Mononuclear cell (primary cell): ENCODE results near the gene SAA4. TPM values are rescaled to one million over a fixed set of nuclear protein-coding genes. Genes with fewer than 3 reads are reported as not detected.
"Not testable (repeated sequence)": the region's sequence is repeated elsewhere in the genome, so short reads cannot be mapped to it uniquely, and the experiment has no call there.

Source experiments
- H3K27me3 ChIP-seq: 2 replicates; pipeline ENCODE4 v1.6.0; 2011; ENCODE audit warnings: low read length, control low read depth; ENCODE audit not compliant: insufficient read depth
- H3K4me1 ChIP-seq: 2 replicates; pipeline ENCODE4 v1.5.1; 2011; ENCODE audit warnings: mild to moderate bottlenecking, low read length, control low read depth; ENCODE audit not compliant: insufficient read depth
- H3K4me3 ChIP-seq: 2 replicates; pipeline ENCODE4 v1.5.1; 2011; ENCODE audit warnings: mild to moderate bottlenecking, low read length, moderate library complexity
- H3K9me3 ChIP-seq: 2 replicates; pipeline ENCODE4 v1.5.1; 2011; ENCODE audit warnings: low read depth, mild to moderate bottlenecking, control low read depth, low read length
- total RNA-seq: library from RNA; depleted of rRNA; stranded (reverse); fragments of >200 nt; gene quantifications from one replicate; pipeline ENCODE4 v1.2.3, GENCODE V29; 2012

The SAA4 gene
- total RNA-seq, 1 donor = not detected

DNA sequence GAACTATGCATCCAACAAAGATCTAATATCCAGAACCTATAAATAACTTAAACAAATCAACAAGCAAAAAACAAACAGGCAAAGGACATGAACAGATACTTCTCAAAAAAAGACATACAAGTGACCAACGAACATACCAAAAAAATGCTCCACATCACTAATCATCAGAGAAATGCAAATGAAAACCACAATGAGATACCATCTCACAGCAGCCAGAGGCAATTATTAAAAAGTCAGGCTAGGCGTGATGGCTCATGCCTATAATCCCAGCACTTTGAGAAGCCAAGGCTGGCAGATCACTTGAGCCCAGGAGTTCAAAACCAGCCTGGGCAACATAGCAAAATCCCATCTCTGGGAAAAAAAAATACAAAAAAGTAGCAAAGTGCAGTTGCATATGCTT, 10.7 kb downstream of the SAA4 start:
- H3K4me3 ChIP-seq = no peak overlapping the region
- H3K4me1 ChIP-seq = peaks cover 7% of the 10 kb centered on the region
- no peaks in the 10 kb centered on the region for H3K9me3 ChIP-seq
- no peaks in the 10 kb centered on the region for H3K27me3 ChIP-seq

DNA sequence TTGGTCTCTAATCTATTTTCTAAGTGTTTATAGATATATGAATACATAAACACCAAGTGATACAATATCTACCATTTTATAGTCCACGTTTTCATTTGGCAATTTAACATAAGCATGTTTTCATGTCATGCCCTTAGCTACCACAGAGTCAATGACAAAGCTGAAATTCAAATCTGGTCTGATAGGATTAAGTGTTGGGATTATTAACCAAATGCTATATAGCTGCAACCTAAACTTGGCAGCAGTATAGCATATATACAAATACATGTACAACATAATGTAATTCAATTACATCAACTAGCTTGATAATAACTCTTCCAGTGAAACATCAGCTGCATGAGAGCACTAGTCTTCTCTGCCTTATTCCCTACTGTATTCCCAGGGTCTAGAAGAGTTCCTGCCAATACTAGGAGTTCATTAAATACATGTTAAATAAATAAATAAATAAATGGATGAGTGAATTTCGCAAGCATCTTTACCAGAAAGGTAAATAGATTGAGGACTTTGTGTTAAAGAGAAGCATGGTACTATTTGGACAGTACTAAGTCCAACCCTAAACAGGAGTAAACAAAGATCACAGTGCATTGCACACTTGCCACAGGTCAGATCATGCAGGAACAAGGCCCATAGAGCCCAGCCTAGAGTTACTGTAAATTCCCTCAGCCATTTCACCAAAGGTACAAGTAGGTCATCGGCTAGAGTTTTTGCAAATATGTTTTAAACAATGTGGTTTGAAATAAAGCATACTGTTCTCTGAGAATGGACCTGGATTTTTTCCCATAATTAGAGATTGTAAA, 12.8 kb downstream of the SAA4 start:
- Histone ChIP-seq H3K4me3 (no peak overlapping the region), H3K9me3 (no peaks in the 10 kb centered on the region), H3K27me3 (no peaks in the 10 kb centered on the region), H3K4me1 (no peaks in the 10 kb centered on the region)

DNA sequence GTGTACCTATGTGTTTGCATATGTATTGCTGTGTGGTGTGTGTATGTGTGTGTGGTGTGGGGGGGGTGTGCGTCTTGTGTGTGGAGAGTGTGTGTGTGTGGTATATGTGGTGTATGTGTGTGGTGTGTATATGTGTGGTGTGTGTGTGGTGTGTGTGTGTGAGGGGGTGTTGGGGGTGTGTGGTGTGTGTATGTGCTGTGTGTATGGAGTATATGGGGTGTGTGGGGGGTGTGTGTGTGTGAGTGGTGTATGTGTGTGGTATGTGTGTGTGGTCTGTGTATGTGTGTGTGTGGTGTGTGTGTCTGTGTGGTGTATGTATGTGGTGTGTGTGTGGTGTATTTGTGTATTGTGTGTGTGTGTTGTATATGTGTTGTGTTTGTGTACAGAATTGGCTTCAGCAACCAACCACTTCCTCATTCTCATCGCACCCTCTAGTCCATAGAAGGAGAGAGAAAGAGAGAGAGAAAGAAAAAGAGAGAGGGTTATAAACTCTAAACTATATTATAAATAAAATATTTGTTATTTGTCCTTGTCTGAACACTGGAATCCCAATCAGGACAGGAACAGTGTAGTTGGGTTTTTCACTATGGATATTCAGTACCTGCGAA, 13.7 kb downstream of the SAA4 start:
- no peaks in the 10 kb centered on the region for H3K4me1 ChIP-seq
- H3K4me3 ChIP-seq = no peak overlapping the region
- no peaks in the 10 kb centered on the region for H3K9me3 ChIP-seq
- H3K27me3 ChIP-seq = peaks cover 4% of the 10 kb centered on the region

DNA sequence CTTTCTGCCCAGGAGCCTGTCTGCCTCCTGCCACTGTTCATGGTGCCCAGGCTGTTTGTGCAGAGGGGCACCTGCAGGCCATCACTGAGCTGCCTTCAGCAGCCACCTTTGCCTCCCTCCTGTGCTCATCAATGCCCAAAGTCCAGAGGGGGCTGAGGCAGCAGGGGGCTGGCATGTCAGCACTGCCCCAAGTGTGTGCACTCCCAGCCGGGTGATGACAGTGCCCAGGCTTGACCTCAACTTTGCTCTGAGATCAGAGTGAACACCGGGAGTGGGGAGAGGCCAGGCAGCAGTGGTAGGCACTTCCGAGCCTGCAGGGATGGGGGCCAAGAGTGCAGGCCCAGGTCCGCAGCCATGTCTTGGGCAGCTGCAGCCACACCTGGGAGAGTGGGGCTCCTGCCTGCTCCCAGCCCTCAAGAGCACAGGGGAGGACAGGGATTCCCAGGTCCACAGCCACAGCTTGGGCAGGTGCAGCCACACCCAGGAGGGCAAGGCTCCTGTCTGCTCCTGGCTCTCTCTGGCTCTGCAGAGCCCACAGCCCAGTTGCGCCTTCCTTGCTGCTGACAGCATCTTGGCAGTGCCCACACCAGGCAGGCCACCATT, 15.2 kb downstream of the SAA4 start:
- H3K9me3 ChIP-seq = no peaks in the 10 kb centered on the region
- no peaks in the 10 kb centered on the region for H3K4me1 ChIP-seq
- peaks cover 8% of the 10 kb centered on the region for H3K27me3 ChIP-seq
- no peak overlapping the region for H3K4me3 ChIP-seq

DNA sequence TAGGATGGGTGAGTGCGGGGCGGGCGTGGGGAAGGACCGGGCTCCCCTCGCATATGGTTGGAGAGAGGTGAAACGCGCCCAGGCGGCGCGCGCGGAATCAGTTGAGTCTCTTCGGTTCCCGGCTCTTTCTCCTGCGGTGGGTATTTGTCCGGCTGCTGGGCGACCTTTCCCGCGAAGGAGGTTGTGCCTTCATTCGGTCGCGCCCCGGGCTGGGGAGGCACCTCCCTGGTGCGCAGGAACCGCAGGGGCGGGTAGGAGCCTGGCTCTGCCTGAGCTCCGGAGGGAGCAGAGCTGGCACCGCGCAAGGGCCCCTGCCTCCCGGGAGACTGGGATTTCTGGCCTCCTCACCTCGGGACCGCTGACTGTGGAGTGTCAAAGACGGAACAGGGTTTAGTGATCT, 27.5 kb downstream of the SAA4 start:
- peaks cover 29% of the 10 kb centered on the region for H3K27me3 ChIP-seq
- no peaks in the 10 kb centered on the region for H3K4me1 ChIP-seq
- H3K9me3 ChIP-seq = no peaks in the 10 kb centered on the region
- H3K4me3 ChIP-seq = no peak overlapping the region

DNA sequence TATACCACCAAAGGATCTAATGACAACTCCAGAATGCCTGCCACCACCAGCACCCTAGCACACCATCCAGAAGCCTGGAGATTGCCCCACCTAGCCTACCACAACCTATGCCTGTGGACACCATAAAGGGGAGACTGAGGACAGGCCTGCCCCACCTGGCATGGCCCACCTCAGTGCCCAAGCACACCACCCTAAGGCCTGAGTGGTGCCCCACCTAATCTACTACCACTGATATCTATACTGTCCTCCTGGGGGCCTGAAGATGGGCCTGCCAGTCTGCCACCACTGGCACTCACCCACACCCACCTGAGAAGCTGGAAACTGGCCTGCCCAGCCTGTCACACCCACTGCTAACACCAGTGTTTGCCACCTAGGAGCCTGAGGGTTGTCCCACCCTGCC, 31.8 kb downstream of the SAA4 start:
- H3K9me3 ChIP-seq = no peaks in the 10 kb centered on the region
- peaks cover 32% of the 10 kb centered on the region for H3K27me3 ChIP-seq
- no peak overlapping the region for H3K4me3 ChIP-seq
- H3K4me1 ChIP-seq = no peaks in the 10 kb centered on the region

DNA sequence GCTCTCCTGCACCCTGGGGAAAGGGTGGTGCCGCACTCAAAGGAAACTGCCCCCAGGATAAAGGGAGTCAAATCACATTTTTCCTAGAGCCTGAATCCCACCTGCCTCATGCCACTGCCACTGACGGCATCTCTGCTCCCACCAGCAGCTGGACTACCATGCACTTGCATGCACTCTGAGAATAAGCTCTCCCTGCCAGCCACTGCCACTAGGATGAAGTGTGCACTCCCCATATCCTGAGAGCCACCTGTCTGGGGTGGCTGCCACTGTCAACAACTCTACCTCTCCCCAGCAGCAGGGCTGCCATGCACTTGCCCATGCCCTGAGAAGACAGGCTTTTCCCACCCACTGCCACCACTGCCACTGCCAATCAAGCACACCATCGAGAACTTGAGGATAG, 32.4 kb downstream of the SAA4 start:
- Histone ChIP-seq H3K4me3 (no peak overlapping the region), H3K27me3 (peaks cover 27% of the 10 kb centered on the region), H3K4me1 (no peaks in the 10 kb centered on the region), H3K9me3 (no peaks in the 10 kb centered on the region)

DNA sequence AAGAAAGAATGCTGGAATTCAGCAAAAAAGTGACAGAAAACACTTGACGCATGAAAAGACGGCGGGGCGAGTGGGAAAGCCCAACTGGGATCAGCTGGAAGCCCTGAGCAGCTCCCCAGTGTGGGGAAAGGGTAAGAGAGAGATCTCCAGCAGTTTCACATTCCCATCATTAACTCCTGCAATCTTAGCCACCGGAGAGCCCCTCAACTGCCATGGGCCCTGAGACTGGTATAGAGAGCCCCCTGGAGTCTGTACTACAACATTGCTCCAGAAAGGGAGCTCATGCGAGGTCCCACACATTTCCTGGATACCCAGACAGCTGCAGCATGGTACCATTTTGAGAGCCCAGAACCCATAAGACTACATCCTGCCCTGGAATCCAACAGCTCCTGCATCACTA, 32.9 kb downstream of the SAA4 start:
- H3K4me1 ChIP-seq = no peaks in the 10 kb centered on the region
- peaks cover 22% of the 10 kb centered on the region for H3K27me3 ChIP-seq
- H3K4me3 ChIP-seq = no peak overlapping the region
- no peaks in the 10 kb centered on the region for H3K9me3 ChIP-seq

DNA sequence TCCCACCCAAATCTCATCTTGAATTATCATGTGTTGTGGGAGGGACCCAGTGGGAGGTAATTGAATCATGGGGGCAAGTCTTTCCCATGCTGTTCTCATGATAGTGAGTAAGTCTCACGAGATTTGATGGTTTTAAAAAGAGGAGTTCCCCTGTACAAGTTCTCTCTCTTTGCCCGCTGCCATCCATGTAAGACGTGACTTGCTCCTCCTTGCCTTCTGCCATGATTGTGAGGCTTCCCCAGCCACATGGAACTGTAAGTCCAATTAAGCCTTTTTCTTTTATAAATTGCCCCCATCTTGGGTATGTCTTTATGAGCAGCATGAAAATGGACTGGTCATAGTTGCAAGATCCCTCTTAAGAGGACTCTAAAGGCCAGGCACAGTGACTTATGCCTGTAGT, 38.9 kb downstream of the SAA4 start:
- H3K27me3 ChIP-seq, H3K4me1 ChIP-seq, H3K9me3 ChIP-seq, H3K4me3 ChIP-seq: not testable (repeated sequence)

DNA sequence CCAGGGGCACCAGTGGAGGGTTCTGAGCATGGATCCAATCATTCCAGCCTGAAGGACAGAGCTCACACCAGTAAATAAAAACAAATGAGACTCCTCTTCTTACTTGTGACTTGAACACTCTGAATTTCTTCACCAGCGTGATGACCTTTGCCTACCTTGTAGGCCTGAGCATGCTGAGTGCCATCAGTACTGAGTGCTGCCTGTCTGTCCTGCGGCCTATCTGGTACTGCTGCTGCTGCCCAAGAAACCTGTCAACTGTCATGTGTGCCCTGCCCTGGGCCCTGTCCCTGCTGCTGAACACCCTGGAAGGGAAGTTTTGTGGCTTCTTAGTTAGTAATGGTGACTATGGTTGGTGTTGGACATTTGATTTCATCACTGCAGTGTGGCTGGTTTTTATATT, 40.1 kb downstream of the SAA4 start:
- Histone ChIP-seq H3K27me3 (peaks cover 3% of the 10 kb centered on the region), H3K9me3 (no peaks in the 10 kb centered on the region), H3K4me1 (no peaks in the 10 kb centered on the region), H3K4me3 (no peak overlapping the region)

DNA sequence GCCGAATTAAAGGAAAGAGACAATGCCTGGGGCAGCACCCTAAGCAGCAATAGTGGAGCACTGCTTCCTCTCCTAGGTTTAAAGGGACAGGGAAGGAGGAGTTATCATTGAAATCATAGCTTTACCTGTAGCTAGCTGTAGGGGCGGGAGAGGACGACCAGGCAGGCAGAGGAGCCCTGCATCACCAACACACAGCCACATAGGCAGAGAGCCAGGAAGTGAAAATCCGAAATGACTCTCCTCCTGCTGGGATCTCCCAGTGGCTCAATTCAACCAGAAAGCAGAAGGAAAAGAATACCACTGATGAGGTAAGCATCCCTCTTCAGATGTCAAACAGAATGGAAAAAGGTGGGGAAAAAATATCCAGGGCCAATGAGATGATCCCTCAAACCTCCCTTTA, 43.6 kb downstream of the SAA4 start:
- H3K9me3 ChIP-seq = no peaks in the 10 kb centered on the region
- H3K4me1 ChIP-seq = peaks cover 4% of the 10 kb centered on the region
- no peak overlapping the region for H3K4me3 ChIP-seq
- peaks cover under 1% of the 10 kb centered on the region for H3K27me3 ChIP-seq

DNA sequence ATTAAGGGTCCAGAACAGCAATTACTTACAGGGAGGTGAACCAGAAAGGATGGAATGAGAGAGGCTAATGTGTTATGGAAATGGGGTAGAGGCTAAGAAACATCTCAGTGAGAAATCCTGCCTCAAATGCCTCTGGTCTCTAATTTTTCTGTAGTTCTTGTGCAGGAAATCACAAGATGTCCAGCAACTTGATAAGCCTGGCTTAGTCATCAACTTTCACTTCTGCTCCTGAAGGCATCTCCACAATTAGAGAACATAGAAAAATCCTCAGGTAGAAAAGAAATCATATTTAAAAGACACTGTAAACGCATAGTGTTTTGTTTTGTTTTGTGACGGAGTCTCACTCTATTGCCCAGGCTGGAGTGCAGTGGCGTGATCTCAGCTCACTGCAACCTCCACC, 45.2 kb downstream of the SAA4 start:
- Histone ChIP-seq H3K4me3 (no peak overlapping the region), H3K4me1 (peaks cover 4% of the 10 kb centered on the region), H3K9me3 (no peaks in the 10 kb centered on the region), H3K27me3 (peaks cover 13% of the 10 kb centered on the region)

DNA sequence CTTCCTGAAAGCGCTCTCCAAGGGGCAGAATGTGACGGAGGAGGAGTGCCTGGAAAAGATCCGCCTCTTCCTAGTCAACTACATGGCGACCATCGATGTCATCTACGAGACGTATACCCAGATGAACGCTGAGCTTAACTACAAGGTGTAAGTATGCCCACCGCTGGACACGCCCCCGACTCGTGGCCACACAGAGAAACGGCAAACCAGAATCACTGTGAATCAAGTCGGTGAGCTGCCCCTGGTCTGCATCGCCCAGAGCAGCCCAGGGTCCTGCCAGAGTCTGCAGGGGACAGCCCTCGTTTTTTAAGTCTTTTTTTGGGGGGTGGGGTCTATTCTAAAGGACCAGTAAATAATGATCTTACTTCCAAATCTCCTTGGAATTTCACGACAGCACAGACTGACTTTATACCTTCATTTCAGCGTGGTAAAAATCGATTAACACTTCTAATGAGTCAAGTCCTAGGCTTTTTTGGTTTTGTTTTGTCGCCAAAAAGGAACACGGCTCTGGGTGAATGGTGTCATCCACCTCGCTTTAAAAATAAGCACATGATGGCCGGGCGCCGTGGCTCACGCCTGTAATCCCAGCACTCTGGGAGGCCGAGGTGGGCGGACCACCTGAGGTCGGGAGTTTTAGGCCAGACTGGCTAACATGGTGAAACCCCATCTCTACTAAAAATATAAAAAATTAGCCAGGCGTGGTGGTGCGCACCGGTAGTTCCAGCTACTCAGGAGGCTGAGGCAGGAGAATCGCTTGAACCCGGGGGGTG, 46.9 kb downstream of the SAA4 start:
- not testable (repeated sequence) for H3K9me3 ChIP-seq, H3K4me3 ChIP-seq, H3K4me1 ChIP-seq
- H3K27me3 ChIP-seq = peaks cover 19% of the 10 kb centered on the region

DNA sequence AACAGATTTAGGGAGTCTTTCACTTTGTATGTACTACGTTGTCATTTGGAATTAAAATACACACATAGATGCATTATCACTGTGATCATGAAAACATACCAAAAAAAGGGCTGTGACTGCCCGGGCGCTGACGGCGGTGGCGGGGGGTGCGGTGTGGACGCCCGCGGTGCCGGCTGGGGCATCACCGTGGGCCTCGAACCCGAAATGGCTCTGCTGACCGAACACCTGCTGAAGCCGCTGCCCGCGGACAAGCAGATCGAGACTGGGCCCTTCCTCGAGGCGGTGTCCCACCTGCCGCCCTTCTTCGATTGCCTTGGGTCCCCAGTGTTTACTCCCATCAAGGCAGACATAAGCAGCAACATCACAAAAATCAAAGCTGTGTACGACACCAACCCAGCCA, 47.8 kb downstream of the SAA4 start:
- Histone ChIP-seq H3K9me3 (no peaks in the 10 kb centered on the region), H3K4me1 (peaks cover 4% of the 10 kb centered on the region), H3K4me3 (no peak overlapping the region), H3K27me3 (peaks cover 21% of the 10 kb centered on the region)
